Esophagus muscularis mucosa (tissue), 4 donors: Measurements from ENCODE around the gene ABCB1. TPM values are rescaled to one million over a fixed set of nuclear protein-coding genes. Genes with fewer than 3 reads are reported as not detected.

Experiments
- DNase-seq: peaks from one replicate; pipeline ENCODE4 v3.0.0-alpha.2; 2017; ENCODE audit errors: extremely low spot score
- H3K27ac ChIP-seq, 4 donors: fragments of 200-600 bp; sonication (generic); replicated peaks in 1 of 4; 1 replicate in 3 of 4; 2 replicates in 1 of 4; pipeline ENCODE4 v1.5.1; 2016 to 2019; ENCODE audit warnings: mild to moderate bottlenecking in 1 of 4
- H3K27me3 ChIP-seq, 4 donors: fragments of 200-600 bp; sonication (generic); one replicate each; pipeline versions ENCODE4 v1.5.1 to v1.6.0; 2016 to 2019
- H3K36me3 ChIP-seq, 4 donors: fragments of 200-600 bp; sonication (generic); one replicate each; pipeline ENCODE4 v1.5.1; 2016 to 2019
- H3K4me1 ChIP-seq, 4 donors: fragments of 200-600 bp; sonication (generic); one replicate each; pipeline ENCODE4 v1.5.1; 2016 to 2019
- H3K4me3 ChIP-seq, 4 donors: fragments of 200-600 bp; sonication (generic); 1 replicate in 2 of 4; 2 replicates in 2 of 4; pipeline ENCODE4 v1.5.1; 2016 to 2019; ENCODE audit warnings: mild to moderate bottlenecking in 4 of 4, moderate library complexity in 1 of 4
- H3K9me3 ChIP-seq, 4 donors: fragments of 200-600 bp; sonication (generic); 1 replicate in 3 of 4; 2 replicates in 1 of 4; pipeline ENCODE4 v1.5.1; 2016 to 2019
- EP300 ChIP-seq: sonication (generic); formaldehyde crosslinking; IDR thresholded peaks from one replicate; pipeline ENCODE4 v1.6.1; 2017; ENCODE audit warnings: antibody characterized with exemption
- POLR2A ChIP-seq: fragments of 450-650 bp; IDR thresholded peaks from one replicate; pipeline ENCODE4 v1.6.1; 2017; ENCODE audit warnings: antibody characterized with exemption, moderate library complexity, mild to moderate bottlenecking, low read depth
- POLR2AphosphoS5 ChIP-seq, 2 donors: sonication (generic); formaldehyde crosslinking; IDR thresholded peaks; one replicate each; pipeline ENCODE4 v1.6.1; 2017; ENCODE audit warnings: antibody characterized with exemption in 2 of 2
- WGBS: methylation state at CpG from one replicate; pipeline ENCODE4 v1.1.5; 2018; 5-methylcytosine and 5-hydroxymethylcytosine counted together
- intact Hi-C: fragments of 100-400 bp; cut with DNase I; formaldehyde crosslinking; loops from one replicate; pipeline ENCODE4 v1.15.1; 2023
- total RNA-seq, 4 donors: library from RNA; depleted of rRNA; stranded (reverse); fragments of >200 nt; gene quantifications; one replicate each; pipeline versions ENCODE4 v1.1.0 to v1.2.1, GENCODE V29; 2016
- TF ChIP-seq, protein P1 (sequence below), 3 experiments: fragments of 200-600 bp in 2 of 3; fragments of 450-650 bp in 1 of 3; sonication (generic) in 2 of 3; IDR thresholded peaks; one replicate each; pipeline ENCODE4 v1.5.1; 2017 to 2019; ENCODE audit warnings: antibody characterized with exemption in 3 of 3, mild to moderate bottlenecking in 2 of 3, moderate library complexity in 1 of 3

Gene ABCB1
- total RNA-seq, 4 donors from 2014 or later: 4.2 to 11.1 (median 6.0) TPM

DNA sequence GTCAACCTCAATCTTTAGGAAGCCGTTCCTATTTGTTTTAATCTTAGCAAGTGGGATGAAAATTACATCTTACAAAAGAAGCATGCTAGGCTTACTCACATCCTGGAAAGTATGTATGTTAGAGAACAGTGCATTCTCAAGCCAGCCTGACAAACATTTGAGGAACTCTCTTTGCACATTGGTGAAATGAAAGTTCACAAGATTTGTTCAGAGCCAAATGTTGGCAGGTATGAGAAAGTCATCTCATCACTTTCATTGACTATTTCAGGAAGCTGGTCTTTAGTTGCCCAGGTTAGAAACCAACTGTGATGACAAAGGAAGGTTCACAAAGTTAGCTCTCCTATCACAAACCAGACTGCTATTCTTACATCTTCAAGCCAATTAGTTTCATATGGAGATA lies 57.1 kb downstream of the ABCB1 start:
- H3K4me3 ChIP-seq: no peak overlapping the region
- DNase-seq: no peak
- intact Hi-C loops: no loop called here
- no peaks in the 10 kb centered on the region for H3K27me3 ChIP-seq
- H3K4me1 ChIP-seq: no peaks in the 10 kb centered on the region
- H3K36me3 ChIP-seq: no peaks in the 10 kb centered on the region
- H3K27ac ChIP-seq: no peak overlapping the region
- H3K9me3 ChIP-seq: no peaks in the 10 kb centered on the region
- TF ChIP-seq, protein P1, sequence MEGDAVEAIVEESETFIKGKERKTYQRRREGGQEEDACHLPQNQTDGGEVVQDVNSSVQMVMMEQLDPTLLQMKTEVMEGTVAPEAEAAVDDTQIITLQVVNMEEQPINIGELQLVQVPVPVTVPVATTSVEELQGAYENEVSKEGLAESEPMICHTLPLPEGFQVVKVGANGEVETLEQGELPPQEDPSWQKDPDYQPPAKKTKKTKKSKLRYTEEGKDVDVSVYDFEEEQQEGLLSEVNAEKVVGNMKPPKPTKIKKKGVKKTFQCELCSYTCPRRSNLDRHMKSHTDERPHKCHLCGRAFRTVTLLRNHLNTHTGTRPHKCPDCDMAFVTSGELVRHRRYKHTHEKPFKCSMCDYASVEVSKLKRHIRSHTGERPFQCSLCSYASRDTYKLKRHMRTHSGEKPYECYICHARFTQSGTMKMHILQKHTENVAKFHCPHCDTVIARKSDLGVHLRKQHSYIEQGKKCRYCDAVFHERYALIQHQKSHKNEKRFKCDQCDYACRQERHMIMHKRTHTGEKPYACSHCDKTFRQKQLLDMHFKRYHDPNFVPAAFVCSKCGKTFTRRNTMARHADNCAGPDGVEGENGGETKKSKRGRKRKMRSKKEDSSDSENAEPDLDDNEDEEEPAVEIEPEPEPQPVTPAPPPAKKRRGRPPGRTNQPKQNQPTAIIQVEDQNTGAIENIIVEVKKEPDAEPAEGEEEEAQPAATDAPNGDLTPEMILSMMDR (IDR thresholded peaks at IDR 0.05): no peak
- no peak for TF ChIP-seq EP300
- no peak for TF ChIP-seq POLR2A
- no peak for TF ChIP-seq POLR2AphosphoS5 (IDR thresholded peaks at IDR 0.05)
- WGBS: 69% methylated on average over 1 of the region's 1 CpG

DNA sequence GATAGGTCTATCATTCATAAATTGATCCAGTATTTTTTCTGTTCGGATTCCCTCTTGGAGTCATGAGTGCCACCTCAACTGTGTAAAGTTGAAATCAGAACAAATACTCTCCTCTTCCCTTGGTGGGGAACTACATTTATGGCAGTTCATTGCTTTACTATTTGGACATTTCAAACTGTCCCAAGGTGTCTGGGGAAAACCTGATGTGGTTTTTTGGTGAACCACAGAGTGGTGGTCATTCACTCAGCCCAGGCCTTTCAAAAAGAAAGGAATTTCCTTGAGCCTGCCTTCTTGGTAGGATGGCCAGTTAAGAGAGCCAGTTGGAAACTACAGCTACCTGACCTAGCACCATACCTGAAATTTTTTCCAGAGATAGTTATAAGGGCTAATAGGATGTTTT lies 59.0 kb downstream of the ABCB1 start:
- intact Hi-C loops: no loop called here
- no peak for DNase-seq
- H3K4me3 ChIP-seq: no peak overlapping the region
- H3K27ac ChIP-seq: no peak overlapping the region
- no peaks in the 10 kb centered on the region for H3K9me3 ChIP-seq
- no peaks in the 10 kb centered on the region for H3K27me3 ChIP-seq
- no peaks in the 10 kb centered on the region for H3K4me1 ChIP-seq
- WGBS: 86% methylated on average over 1 of the region's 1 CpG
- TF ChIP-seq POLR2AphosphoS5 (IDR thresholded peaks at IDR 0.05): no peak
- TF ChIP-seq, protein P1 (IDR thresholded peaks at IDR 0.05): no peak
- TF ChIP-seq POLR2A: no peak
- TF ChIP-seq EP300: no peak
- no peaks in the 10 kb centered on the region for H3K36me3 ChIP-seq

DNA sequence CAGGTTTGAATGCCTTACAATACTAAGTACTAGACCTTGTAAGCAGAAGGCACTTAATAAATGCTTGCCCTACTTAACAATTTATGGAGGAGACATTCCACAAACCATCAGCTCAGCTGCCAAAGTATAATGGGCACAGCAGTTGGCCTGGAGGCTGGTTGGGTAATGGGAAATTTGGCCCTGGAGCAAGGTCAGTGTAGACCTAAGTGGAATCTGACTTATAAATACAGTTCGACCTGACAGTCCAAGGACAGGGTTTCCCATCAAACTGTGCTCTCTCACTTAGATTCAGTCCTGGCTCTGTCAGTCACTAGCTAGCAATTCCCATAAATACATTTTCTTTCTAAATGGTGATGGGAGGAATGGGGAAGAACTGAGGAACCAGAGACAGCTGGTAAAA lies 62.6 kb downstream of the ABCB1 start:
- Histone ChIP-seq H3K4me1 (no peaks in the 10 kb centered on the region), H3K9me3 (no peaks in the 10 kb centered on the region), H3K27me3 (no peaks in the 10 kb centered on the region), H3K4me3 (no peak overlapping the region), H3K36me3 (peaks cover 0 to 4% (median 0%) of the 10 kb centered on the region in 4 donors), H3K27ac (no peak overlapping the region)
- DNase-seq: no peak
- 70% methylated on average over 1 of the region's 1 CpG for WGBS
- no peak for TF ChIP-seq EP300
- no peak for TF ChIP-seq POLR2A
- TF ChIP-seq POLR2AphosphoS5 (IDR thresholded peaks at IDR 0.05): no peak
- TF ChIP-seq, protein P1 (IDR thresholded peaks at IDR 0.05): no peak
- intact Hi-C loops: no loop called here

DNA sequence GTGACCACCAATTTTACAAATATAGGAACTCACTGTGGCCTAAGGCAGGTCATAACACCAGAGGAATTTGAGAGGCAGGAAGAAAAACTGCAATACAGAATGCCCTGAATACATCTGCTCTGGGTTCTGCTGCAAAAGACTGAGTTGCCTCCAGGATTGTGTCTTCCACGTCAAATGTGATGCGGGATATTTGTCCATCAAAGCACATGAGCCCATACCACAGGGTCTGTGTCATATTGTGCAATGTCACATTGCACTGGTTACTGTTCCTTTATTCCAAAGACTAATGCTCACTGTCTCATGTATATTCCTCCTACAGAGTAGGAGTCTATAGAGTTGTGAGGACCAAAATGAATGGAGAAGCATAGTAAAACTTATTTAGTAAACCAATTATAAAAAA lies 66.6 kb downstream of the ABCB1 start:
- intact Hi-C loops: no loop called here
- TF ChIP-seq, protein P1 (IDR thresholded peaks at IDR 0.05): no peak
- TF ChIP-seq POLR2AphosphoS5 (IDR thresholded peaks at IDR 0.05) (no peak), POLR2A (no peak), EP300 (no peak)
- Histone ChIP-seq H3K4me3 (no peak overlapping the region), H3K27ac (no peak overlapping the region), H3K4me1 (no peaks in the 10 kb centered on the region), H3K36me3 (peaks cover 0 to 4% (median 0%) of the 10 kb centered on the region in 4 donors), H3K27me3 (no peaks in the 10 kb centered on the region), H3K9me3 (no peaks in the 10 kb centered on the region)
- no peak for DNase-seq
- WGBS: 85% methylated on average over 2 of the region's 2 CpGs

DNA sequence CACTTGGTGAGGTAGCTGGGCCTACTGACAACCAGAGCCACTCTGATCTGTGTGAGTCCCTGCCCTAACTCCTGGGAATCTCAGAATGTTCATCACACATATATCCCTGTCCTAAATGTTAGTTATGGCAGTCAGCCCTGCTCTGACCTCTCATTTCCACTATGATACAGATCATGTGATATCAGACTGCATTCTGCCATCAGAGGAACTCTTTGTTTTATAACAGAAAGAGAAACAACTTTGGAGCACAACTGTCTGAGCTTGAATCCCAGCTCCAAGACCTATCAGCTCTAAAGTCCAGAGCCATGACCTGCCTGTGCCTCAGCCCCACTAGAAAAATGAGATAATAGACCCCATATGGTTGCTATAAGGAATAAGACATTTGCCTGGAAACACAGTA lies 70.6 kb downstream of the ABCB1 start:
- Histone ChIP-seq H3K4me1 (no peaks in the 10 kb centered on the region), H3K4me3 (no peak overlapping the region), H3K9me3 (no peaks in the 10 kb centered on the region), H3K27me3 (no peaks in the 10 kb centered on the region), H3K36me3 (peaks cover 0 to 4% (median 0%) of the 10 kb centered on the region in 4 donors), H3K27ac (no peak overlapping the region)
- DNase-seq: no peak
- TF ChIP-seq POLR2AphosphoS5 (IDR thresholded peaks at IDR 0.05) (no peak), POLR2A (no peak), EP300 (no peak)
- TF ChIP-seq, protein P1 (IDR thresholded peaks at IDR 0.05): no peak
- intact Hi-C loops: no loop called here
